ENCODE data around the gene ARL16.

The ARL16 gene

DNA sequence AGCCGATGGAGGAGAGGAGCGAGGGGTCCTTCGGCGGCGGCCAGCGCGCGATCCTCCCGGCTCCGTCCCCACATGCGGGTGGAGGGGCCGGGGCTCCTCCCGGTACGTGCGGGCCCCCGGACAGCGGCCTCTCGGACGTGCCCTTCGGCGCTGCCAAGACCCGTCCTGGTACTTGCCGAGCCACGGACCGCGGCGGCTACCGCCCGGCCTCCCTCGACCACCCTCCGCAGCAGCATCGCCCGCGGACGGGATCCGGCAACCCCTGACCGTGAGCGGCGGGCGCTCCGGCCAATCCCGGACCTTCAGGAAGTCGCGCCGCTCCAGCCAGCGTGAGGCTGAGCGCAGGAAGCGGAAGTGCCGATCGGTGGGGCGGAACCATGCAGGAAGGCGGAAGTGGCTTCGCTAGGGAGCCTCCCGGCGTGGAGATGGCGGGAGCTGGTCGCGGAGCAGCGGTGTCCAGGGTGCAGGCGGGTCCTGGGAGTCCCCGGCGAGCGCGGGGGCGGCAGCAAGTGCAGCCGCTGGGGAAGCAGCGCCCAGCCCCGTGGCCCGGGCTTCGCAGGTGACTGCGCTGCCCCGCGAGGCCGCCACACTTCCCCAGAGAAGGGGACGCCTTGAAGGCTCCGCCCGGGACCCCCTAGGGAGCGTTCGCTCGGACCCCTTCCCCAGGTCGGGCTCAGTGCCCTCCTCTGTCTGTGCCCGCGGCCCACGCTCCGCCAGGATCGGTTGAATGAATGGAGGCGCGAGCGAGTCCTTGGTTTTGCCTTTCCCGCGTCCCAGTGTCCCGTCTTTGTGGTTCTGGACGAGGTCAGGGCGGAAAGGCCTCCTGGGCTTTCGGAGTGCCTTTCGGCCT, 17.0 kb downstream of the ARL16 start, which contains the start of the genes CCDC137 and OXLD1:
Gene CCDC137, plus strand, starts transcription at position 396 of the 850 bp plus-strand sequence. Its CDS starts 30 bp downstream, at position 426.
Gene OXLD1, minus strand, starts transcription at position 264 of the 850 bp plus-strand sequence. Its CDS starts 28 bp downstream, at position 236.
- DNase-seq (ENCODE audit: low read depth in 2 of 2), result peak; percentile 85 to 87

DNA sequence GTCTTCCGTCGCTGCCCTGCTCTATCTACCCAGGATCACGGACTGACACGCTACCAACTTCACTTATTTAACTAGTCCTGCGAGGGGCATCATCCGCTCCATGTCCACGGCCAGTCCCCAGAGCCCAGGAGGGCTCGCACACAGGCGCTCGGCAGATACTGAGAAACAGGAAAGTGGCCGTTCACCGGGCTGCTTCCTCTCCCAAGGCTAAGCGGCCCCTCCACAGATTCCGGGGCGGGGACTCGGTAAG, 17.6 kb downstream of the ARL16 start:
- no peak for DNase-seq (ENCODE audit: low read depth in 2 of 2)

DNA sequence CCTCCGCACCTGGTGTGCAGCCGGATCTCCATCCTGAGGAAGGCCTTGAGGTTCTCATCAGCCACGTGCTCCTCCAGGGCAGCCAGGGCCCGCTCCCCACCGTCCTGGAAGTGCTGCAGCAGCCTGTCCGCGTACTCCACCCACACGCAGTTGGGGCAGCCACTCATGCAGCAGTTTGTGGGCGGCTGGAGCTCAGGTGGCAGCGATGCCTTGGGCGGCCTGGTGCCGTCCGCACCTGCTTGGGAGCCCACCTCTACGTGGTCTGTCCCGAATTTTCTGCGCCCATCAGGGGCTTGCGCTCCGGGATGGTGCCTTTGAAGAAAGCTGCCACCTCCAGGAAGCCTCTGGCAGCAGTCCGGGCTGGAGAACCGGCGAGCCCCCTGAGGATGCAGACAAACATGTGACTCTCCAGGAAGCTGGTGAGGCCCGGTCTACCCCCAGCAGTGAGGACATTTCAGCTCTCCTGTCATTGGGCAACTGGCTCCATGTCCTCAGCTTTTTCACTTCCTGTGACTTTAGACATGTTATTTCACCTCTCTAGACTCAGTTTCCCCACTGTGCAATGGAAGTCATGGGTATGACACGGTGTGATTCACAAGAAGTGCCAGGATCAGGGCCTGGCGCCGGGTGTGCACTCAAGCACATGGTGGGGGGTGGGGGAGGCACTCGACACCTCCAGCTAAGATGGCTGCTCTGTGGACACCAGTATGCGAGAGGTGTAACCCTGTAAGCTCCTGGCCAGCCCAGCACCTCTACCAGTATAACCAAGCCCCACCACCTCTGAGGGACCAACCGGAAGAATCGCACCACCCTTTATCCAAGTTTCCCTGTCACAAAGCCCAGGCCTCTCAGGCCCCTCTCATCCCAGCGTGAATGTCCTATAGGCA, 18.1 kb downstream of the ARL16 start:
- DNase-seq (ENCODE audit: low read depth in 2 of 2), result no peak

DNA sequence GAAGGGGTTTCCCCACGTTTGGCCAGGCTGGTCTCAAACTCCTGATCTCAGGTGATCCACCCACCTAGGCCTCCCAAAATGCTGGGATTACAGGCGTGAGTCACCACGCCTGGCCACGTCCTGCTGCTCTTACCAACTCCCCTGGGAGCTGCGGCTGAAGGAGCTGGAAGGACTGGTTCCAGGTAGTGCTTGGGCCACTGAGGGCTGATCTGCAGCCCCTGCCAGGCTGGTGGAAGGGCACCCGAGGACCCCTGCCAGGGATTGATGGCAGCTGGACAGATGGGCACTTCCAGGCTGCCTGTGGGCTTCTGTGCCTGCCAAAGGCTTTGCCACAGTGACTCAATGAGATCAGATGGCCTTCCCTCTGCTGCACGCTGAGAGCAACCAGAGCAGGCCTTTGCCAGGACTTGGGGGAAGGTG, 19.5 kb downstream of the ARL16 start:
- no peak for DNase-seq (ENCODE audit: low read depth in 2 of 2)

DNA sequence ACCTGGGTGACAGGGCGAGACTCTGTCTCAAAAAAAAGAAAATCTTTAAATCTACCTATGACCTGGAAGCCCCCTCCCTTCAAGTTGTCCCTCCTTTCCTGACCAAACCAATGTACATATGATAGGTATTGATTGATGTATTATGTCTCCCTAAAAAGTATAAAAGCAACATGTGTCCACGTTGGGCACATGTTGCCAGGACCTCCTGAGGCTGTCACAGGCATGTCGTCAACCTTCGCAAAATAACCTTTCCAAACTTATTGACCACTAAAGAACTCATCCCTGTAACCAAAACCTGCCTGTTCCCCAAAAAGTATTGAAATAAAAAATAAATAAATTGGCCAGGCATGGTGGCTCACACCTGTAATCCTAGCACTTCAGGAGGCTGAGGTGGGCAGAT, 21.6 kb downstream of the ARL16 start:
- no peak for DNase-seq (ENCODE audit: low read depth in 2 of 2)

DNA sequence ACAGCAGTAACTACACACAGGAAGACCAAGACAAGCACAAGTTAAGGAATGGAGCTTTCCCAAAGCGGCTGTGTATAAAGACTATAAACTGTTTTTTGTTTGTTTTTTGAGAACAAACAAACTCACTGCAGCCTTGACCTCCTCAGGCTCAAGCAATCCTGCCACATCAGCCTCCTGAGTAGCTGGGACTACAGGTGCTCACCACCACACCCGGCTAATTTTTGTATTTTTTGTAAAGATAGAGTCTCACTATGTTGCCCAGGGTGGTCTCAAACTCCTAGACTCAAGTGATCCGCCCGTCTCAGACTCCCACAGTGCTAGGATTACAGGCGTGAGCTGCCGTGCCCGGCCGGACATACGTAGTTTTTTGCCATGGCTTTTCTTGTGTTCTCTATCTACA, 23.2 kb downstream of the ARL16 start:
- DNase-seq (ENCODE audit: low read depth in 2 of 2), result no peak

DNA sequence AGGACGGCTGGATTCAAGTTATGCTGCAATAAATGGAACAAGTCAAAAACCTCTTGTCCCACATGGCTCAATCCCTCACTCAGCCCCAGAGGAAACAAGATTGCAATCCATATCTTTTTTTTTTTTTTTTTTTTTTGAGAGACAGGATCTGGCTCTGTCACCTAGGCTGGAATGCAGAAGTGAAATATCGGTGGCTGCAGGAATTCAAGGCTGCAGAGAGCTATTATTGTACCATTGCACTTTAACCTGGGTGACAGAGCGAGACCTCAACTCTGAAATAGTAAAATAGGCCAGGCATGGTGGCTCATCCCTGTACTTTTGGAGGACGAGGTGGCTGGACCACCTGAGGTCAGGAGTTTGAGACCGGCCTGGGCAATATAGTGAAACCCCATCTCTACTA, 24.6 kb downstream of the ARL16 start:
- no peak for DNase-seq (ENCODE audit: low read depth in 2 of 2)

DNA sequence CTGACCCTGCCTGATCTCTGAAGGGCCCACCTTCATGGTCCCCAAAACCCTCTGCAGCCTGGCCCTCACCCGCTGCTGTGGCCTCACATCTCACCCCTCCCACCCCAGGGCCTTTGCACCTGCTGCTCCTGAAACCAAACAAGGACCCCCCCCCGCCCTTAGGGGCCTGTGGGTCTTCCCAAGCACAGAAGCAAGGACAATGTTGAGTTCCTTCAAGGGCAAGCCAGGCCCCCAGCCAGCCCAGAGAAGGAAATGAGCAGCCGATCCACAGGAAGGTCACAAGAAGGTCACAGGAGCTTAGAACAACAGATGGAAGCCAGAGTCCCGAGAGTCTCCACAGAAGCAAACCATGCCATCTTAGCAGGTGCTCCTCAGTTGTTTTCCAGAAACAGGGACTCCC, 26.8 kb downstream of the ARL16 start:
- no peak for DNase-seq (ENCODE audit: low read depth in 2 of 2)

DNA sequence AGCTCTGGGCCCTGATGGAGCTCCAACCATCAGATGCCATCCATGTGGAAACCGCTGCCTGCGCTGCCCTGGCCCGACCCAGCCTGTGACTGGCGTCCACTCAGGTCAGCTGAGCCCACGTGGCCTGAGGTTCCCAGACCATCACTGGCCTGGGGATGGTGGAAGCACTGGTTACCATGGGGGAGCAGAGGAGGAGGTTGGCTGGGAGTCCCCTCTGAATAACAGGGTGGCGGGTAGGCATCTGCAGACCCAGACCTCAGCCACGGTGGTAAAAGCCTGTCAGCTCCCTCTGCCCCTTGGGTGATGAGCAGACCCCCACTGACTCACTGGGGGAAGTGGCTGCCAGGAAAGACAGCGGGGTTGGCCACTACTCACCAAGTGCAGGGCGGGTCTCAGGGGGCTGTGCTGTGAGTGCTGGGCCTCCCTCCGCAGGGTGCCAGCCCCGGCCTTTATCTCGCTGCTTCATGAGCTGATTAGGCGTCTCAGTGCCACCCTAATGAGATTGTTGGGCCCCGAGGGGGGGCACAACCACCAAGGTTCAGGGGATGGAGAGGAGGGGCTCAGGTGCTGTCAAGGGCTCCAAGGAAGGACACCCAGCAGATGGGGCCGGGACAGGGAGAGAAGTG, 27.4 kb downstream of the ARL16 start, which contains the start of gene PDE6G:
Gene PDE6G, minus strand, starts transcription at position 425 of the 626 bp plus-strand sequence. CDS start 3,237 bp downstream, outside the sequence.
- no peak for DNase-seq (ENCODE audit: low read depth in 2 of 2)

DNA sequence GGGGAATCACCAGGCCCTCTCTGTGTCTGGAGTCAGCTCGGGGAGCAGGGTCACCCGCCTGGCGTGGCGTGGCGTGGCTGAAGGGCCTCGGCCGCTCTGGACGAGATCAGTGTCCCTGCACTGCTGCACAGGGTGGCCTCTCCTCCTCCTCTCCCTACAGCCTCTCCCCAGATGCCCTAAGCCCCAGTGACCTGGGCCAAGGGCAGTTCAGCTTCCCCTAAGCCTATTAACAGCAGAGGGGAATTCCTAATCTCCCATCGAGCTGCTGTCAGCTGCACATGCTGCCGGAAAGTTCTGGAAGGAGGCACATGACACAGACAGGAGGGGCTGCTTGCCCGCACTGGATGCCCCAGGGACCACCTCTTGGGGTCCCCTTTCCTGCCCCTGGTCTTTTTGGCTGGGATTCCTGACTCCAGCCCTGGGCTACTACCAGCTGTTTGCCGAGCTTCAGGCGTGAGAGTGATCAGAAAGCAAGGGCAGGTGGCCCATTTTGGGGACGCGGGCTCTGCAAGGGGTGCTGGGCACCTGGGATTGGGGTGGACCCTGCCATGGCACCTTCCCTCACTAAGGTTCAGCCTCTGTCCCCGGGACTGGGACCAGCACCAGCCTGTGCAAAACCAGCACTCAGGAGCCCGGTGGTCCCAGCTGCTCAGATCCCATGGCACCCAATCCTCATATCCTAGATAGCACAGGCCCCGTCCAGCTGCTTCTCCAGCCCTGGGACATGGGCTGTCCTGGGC, 28.0 kb downstream of the ARL16 start:
- DNase-seq (ENCODE audit: low read depth in 2 of 2), result no peak

DNA sequence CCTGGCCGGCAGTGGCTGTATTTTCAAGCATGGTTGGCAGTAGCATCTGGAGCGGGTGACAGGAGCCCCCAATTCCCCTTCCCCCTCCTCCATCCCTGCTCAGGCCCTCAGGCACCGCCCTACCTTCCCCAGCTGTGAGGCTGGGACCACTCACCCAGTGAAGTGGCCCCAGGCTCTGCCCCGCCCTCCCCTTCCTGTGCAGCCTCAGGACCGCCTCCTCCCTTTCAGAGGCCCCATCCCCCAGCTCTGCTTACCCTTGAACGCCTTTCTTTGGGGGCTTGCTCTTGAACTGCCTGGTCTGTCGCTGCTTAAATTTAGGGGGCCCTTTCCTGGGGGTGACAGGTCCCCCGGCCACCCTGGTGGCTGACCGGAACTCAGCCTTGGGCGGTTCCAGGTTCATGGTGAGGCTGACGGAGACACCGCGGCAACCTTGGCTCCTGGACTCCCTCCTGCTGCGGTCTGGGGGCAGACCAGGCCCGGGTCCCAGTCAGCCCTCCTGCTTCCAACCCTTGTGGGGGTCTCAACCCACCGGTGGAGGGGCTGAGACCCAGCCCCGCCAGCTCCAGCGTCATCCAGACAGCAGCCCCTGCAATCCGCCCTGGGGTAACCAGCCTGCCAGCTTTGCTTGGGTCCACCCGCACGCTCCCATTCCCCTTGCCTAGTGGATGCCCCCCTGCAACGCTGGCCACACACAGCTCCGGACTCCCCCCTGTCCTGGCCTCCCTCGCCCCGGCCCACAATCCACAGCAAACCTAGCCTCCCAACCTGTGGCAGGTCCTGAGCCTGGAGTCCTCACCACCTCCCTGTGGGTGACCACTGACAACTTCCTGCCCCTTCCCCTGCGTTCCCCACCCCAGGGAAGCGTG, 30.5 kb downstream of the ARL16 start:
- no peak for DNase-seq (ENCODE audit: low read depth in 2 of 2)

DNA sequence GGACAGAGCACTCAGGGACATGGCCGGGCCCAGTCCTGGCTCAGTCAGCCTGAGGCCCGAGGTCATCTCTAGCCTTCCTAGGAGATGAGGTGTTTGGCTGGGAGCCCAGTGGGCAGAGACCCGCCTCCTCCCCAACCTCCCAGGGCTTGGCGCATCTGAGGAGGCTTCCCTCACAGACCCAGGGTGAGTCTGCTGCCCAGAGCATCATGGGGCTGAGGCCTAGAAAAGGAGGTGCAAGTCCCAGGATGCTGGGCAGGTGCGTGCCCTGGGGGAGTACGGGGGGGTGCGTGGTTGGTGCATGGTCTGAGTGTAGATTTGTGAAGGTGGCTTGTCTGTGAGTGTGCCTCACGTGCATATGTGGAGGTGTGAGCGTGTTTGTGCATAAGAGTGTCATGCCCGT, 31.9 kb downstream of the ARL16 start:
- DNase-seq (ENCODE audit: low read depth in 2 of 2), result no peak

DNA sequence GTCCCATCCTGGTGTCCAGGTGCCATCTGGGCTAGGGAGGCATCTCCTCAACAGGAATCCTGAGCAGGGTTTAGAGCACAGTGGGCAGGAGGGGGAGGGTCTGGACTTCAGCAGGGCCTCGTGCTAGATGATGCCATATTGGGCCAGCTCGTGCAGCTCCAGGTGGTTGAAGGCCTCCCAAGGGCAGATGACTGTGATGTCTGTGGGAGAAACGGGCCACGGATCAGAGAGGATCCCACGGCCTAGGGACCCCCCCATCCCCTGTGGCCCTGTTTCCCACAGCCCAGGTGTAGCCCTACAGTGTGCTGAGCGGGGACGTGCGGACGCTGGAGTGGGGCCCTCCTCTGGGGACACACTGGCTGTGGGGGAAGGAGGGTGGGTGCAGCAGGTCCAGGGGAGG, 32.6 kb downstream of the ARL16 start:
- DNase-seq (ENCODE audit: low read depth in 2 of 2), result no peak

DNA sequence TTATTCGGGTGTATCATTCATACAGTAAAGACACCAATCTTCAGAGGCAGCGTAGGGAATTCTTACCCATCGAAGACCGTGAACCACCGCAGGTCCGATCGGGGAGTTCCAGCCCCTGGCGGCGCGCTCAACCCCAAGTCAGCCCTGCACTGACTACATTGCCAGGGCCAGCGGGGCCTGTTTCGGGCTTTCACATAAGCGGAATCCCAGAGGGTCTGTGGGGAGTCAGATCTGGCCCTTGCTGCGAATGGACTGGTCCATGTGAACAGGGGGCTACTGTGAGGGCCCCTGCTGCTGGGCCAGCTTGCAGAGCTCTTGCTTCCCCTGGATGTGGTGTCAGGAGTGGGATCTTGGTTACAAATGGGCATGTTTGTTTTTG, 34.9 kb downstream of the ARL16 start:
- no peak for DNase-seq (ENCODE audit: low read depth in 2 of 2)

DNA sequence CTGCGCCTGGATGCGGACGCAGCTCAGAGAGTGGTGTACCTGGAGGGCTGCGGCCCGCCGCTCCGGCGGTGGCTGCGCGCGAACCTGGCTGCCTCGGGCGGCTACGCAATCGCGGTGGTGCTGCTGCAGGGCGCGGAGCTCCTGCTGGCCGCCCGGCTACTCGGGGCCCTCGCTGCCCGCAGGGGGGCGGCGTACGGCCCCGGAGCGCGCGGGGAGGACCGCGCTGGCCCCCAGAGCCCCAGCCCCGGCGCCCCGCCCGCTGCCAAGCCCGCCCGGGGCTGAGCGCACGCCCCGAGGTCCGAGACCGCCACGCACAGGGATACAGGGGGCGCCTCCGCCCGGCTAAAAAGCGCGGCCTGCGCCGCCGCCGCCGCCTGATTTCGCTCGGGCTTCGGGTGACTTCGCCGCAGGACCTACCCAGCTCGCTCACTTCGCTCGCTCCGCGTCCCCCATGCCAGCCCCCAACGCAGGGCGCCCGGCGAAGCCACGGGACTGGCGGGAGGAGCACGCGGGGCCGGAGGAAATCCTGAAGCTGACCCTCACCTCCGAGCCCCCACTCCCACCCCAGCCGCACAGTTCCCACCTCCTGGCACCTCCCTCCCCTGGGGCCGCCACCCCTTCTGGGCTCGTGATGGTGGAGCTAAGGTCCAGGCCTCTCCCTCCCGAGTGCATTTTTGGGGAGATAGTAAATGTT, 35.4 kb downstream of the ARL16 start:
- no peak for DNase-seq (ENCODE audit: low read depth in 2 of 2)

DNA sequence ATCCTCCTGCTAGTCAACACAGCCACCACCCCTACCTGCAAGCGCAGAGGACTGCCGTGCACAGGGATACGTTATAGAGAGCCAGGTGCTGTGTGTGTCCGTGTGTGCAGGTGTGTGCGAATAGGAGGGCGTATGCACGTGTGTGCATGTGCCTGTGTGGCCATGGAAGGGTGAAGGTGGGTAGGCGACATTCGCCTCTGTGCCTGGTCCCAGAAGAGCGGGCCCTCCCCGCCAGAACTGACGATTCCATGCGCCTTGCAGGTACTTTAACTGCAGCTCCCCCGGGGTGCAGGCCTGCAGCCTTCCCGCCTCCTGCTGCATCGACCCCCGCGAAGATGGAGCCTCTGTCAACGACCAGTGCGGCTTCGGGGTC, 36.0 kb downstream of the ARL16 start:
- DNase-seq (ENCODE audit: low read depth in 2 of 2), result no peak

DNA sequence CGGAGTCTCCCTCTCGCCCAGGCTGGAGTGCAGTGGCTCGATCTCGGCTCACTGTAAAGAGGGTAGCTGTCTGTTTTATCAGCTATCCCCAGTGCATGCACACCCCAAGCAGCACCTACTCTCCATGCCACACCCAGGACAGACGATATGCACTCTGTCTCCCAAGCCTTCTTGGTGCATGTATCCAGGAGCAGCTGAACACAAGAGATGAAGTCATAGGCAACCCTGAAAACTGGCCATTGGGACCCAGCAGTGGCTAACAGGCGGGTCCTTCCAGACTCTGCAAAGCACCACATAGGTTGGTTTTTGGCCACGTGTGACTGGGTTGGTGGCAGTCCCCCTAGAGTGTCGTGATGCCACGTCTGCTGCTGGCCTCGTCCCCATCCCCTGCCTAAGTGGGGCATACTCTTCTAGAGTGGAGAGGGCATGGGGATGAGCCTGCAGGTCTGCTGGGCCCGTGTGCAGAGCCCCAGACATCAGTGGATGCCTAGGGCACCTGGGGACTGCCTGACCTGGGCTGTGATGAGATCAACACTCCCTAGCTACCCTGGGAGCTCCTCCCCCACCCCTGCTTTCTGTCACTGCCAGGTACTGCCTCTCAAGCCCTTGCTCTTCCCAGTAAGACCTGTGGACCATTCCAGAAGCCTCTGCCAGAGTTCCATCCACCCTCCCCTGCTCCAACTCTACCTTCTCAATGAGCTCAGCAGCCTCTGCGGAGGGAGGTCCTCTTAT, 36.6 kb downstream of the ARL16 start:
- no peak for DNase-seq (ENCODE audit: low read depth in 2 of 2)

DNA sequence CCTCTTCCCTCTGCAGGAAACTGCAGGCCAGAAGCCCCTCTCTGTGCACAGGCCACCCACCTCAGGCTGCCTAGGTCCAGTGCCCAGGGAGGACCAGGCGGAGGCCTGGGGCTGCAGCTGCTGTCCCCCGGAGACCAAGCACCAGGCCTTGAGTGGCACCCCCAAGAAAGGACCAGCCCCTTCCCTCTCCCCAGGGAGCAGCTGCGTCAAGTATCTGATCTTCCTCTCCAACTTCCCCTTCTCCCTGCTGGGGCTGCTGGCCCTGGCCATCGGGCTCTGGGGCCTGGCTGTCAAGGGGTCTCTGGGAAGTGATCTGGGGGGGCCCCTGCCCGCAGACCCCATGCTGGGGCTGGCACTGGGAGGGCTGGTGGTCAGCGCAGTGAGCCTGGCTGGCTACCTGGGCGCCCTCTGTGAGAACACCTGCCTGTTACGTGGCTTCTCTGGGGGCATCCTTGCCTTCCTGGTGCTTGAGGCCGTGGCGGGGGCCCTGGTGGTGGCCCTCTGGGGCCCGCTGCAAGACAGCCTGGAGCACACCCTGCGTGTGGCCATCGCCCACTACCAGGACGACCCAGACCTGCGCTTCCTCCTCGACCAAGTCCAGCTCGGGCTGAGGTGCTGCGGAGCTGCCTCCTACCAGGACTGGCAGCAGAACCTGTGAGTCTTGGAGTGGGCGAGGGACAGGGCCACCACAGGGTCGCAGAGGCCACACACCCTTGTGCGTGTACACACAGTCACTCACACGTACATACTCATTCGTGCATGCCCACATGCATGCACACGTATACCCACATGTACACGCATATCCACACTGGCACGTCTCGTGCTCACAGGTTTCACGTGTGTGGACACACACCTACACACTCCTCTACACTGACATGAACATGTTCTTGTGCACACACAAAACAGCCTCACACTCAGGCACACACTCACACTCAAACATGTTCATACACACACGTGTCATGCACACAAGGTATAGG, 38.3 kb downstream of the ARL16 start:
- DNase-seq (ENCODE audit: low read depth in 2 of 2), result no peak

Data from stimulated activated CD8-positive, alpha-beta memory T cell treated with anti-CD3 and anti-CD28 coated beads, Interleukin-7, amount 100 ng/mL, for 1 hour (primary cell).